BLaER1 treated with 17β-estradiol and CSF1 and Interleukin-3, amounts not matched to agents 10 nM and 100 nM (cell line): ENCODE data around the gene PTPRD.
"Not testable (repeated sequence)": the region's sequence is repeated elsewhere in the genome, so short reads cannot be mapped to it uniquely, and the experiment has no call there.

Experiments used
- H3K27ac ChIP-seq, 11 experiments: shearing (Covaris generic); formaldehyde crosslinking; 2 replicates each; pipeline ENCODE4 v1.8.1; 2022
- H3K27me3 ChIP-seq, 11 experiments: shearing (Covaris generic); formaldehyde crosslinking; 2 replicates each; pipeline ENCODE4 v1.8.1; 2022
- H3K36me3 ChIP-seq, 11 experiments: shearing (Covaris generic); formaldehyde crosslinking; 2 replicates each; pipeline ENCODE4 v1.8.1; 2022
- H3K4me1 ChIP-seq, 10 experiments: shearing (Covaris generic); formaldehyde crosslinking; 2 replicates each; pipeline ENCODE4 v1.8.1; 2022
- H3K4me2 ChIP-seq, 11 experiments: shearing (Covaris generic); formaldehyde crosslinking; 2 replicates each; pipeline ENCODE4 v1.8.1; 2022
- H3K4me3 ChIP-seq, 10 experiments: shearing (Covaris generic); formaldehyde crosslinking; 2 replicates each; pipeline ENCODE4 v1.8.1; 2022
- H3K9ac ChIP-seq, 11 experiments: shearing (Covaris generic); formaldehyde crosslinking; 2 replicates each; pipeline ENCODE4 v1.8.1; 2022
- H3K9me3 ChIP-seq, 11 experiments: shearing (Covaris generic); formaldehyde crosslinking; replicated peaks in 1 of 11; 2 replicates each; pipeline ENCODE4 v1.8.1; 2022
- H4K20me1 ChIP-seq, 11 experiments: shearing (Covaris generic); formaldehyde crosslinking; 2 replicates each; pipeline ENCODE4 v1.8.1; 2022
- Cebpa-rat ChIP-seq, 11 experiments: shearing (Covaris generic); IDR thresholded peaks; 2 replicates each; pipeline ENCODE4 v1.8.1; 2022

The PTPRD gene

GRCh38 chr9:10525972-10526371 is 86.8 kb downstream of the PTPRD start:
- no peaks in the 10 kb centered on the region for H3K9me3 ChIP-seq
- H3K27ac ChIP-seq = no peak overlapping the region
- no peak overlapping the region for H3K4me2 ChIP-seq
- H3K4me3 ChIP-seq = no peak overlapping the region
- no peaks in the 10 kb centered on the region for H4K20me1 ChIP-seq
- H3K9ac ChIP-seq = no peak overlapping the region
- no peaks in the 10 kb centered on the region for H3K27me3 ChIP-seq
- no peaks in the 10 kb centered on the region for H3K36me3 ChIP-seq
- TF ChIP-seq Cebpa-rat (IDR thresholded peaks at IDR 0.05) = no peak
- H3K4me1 ChIP-seq = no peaks in the 10 kb centered on the region

GRCh38 chr9:10523164-10523563 is 89.6 kb downstream of the PTPRD start:
- no peaks in the 10 kb centered on the region for H3K9me3 ChIP-seq
- no peaks in the 10 kb centered on the region for H3K36me3 ChIP-seq
- H4K20me1 ChIP-seq = no peaks in the 10 kb centered on the region
- no peaks in the 10 kb centered on the region for H3K27me3 ChIP-seq
- H3K27ac ChIP-seq = no peak overlapping the region
- no peak overlapping the region for H3K4me3 ChIP-seq
- H3K9ac ChIP-seq = no peak overlapping the region
- TF ChIP-seq Cebpa-rat (IDR thresholded peaks at IDR 0.05) = no peak
- no peaks in the 10 kb centered on the region for H3K4me1 ChIP-seq
- H3K4me2 ChIP-seq = no peak overlapping the region

GRCh38 chr9:10512144-10512543 is 100.7 kb downstream of the PTPRD start:
- H3K27ac ChIP-seq = no peak overlapping the region
- H3K9me3 ChIP-seq = peaks cover 0 to 10% (median 7%) of the 10 kb centered on the region in 11 experiments; a peak in 12 of 22 replicates
- no peaks in the 10 kb centered on the region for H4K20me1 ChIP-seq
- no peaks in the 10 kb centered on the region for H3K27me3 ChIP-seq
- H3K4me2 ChIP-seq = no peak overlapping the region
- H3K36me3 ChIP-seq = no peaks in the 10 kb centered on the region
- H3K4me1 ChIP-seq = no peaks in the 10 kb centered on the region
- no peak overlapping the region for H3K9ac ChIP-seq
- H3K4me3 ChIP-seq = no peak overlapping the region
- TF ChIP-seq Cebpa-rat (IDR thresholded peaks at IDR 0.05) = peak in 4 of 11 experiments; percentile 20 to 46 (median 34); a peak in 3 of 22 replicates

- Histone ChIP-seq H3K4me1 (no peaks in the 10 kb centered on the region), H3K4me2 (no peak overlapping the region), H3K27ac (no peak overlapping the region), H3K4me3 (no peak overlapping the region), H4K20me1 (no peaks in the 10 kb centered on the region), H3K27me3 (no peaks in the 10 kb centered on the region), H3K9me3 (no peaks in the 10 kb centered on the region), H3K36me3 (no peaks in the 10 kb centered on the region), H3K9ac (no peak overlapping the region)
- TF ChIP-seq Cebpa-rat (IDR thresholded peaks at IDR 0.05) = no peak
Observed at GRCh38 chr9:10488937-10489336, 123.9 kb downstream of the PTPRD start.

DNA sequence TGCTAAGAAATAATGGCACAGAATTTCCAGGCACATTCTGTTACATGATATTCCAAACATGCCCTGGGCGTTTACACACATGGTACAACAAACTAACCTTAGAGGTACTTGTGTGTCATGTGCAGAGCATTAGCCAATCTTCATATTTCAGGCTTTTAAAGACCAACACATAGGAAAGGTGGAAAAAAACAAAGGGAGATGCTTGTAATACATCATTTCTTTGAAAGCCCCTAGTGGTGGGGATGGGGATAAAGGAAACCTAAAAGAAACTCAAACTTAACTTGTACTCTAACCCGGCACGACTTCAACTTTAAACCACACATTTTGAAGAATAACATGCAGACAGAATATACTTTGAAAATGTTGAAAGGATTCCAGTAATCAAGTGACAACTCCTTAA is 133.6 kb downstream of the PTPRD start:
- Histone ChIP-seq H3K27ac (no peak overlapping the region), H3K9me3 (peaks cover 0 to 8% (median 0%) of the 10 kb centered on the region in 11 experiments; a peak in 3 of 22 replicates), H3K9ac (no peak overlapping the region), H3K36me3 (no peaks in the 10 kb centered on the region), H4K20me1 (no peaks in the 10 kb centered on the region), H3K27me3 (no peaks in the 10 kb centered on the region), H3K4me3 (no peak overlapping the region), H3K4me2 (no peak overlapping the region), H3K4me1 (no peaks in the 10 kb centered on the region)
- no peak for TF ChIP-seq Cebpa-rat (IDR thresholded peaks at IDR 0.05)

DNA sequence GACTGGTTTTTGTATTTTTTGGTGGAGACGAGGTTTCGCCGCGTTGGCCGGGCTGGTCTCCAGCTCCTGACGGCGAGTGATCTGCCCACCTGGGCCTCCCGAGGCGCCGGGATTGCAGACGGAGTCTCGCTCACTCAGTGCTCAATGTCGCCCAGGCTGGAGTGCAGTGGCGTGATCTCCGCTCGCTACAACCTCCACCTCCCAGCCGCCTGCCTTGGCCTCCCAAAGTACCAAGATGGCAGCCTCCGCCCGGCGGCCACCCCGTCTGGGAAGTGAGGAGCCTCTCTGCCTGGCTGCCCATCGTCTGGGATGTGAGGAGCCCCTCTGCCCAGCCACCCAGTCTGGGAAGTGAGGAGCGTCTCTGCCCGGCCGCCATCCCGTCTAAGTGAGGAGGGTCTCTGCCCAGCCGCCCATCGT is 163.6 kb downstream of the PTPRD start:
- H3K36me3 ChIP-seq, H3K27ac ChIP-seq, H4K20me1 ChIP-seq, H3K27me3 ChIP-seq, H3K9me3 ChIP-seq, H3K9ac ChIP-seq, H3K4me3 ChIP-seq, H3K4me2 ChIP-seq, H3K4me1 ChIP-seq: not testable (repeated sequence)

DNA sequence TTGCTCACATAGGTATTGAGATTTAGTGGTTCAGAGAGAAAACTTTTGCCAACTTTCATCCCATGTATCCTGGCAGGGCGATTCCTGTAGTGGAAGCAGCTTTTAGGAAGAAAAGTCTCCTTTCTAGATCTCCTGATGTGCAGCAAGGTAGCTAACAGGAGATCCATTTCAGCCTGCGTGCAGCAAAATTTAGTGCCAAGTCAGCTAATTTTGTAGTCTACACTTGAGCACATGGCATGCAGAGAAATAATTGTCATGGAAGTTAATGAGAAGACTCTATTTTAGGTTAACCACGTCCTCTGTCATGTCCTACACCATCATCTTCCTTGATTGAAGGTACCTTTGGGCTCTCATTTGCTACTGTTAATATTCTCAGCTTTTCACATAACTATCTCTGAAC is 165.8 kb downstream of the PTPRD start:
- no peak overlapping the region for H3K9ac ChIP-seq
- no peak overlapping the region for H3K27ac ChIP-seq
- TF ChIP-seq Cebpa-rat (IDR thresholded peaks at IDR 0.05) = no peak
- no peak overlapping the region for H3K4me2 ChIP-seq
- H4K20me1 ChIP-seq = no peaks in the 10 kb centered on the region
- no peak overlapping the region for H3K4me3 ChIP-seq
- H3K4me1 ChIP-seq = no peaks in the 10 kb centered on the region
- no peaks in the 10 kb centered on the region for H3K27me3 ChIP-seq
- no peaks in the 10 kb centered on the region for H3K36me3 ChIP-seq
- H3K9me3 ChIP-seq = peaks cover 0 to 6% (median 0%) of the 10 kb centered on the region in 11 experiments; a peak in 2 of 22 replicates

- Histone ChIP-seq H3K36me3 (no peaks in the 10 kb centered on the region), H3K4me2 (no peak overlapping the region), H3K4me3 (no peak overlapping the region), H3K27ac (no peak overlapping the region), H3K4me1 (no peaks in the 10 kb centered on the region), H3K9ac (no peak overlapping the region), H3K9me3 (peaks cover 0 to under 1% (median 0%) of the 10 kb centered on the region in 11 experiments; a peak in 1 of 22 replicates), H3K27me3 (no peaks in the 10 kb centered on the region), H4K20me1 (no peaks in the 10 kb centered on the region)
- TF ChIP-seq Cebpa-rat (IDR thresholded peaks at IDR 0.05) = no peak
Observed at GRCh38 chr9:10443868-10444204, 169.0 kb downstream of the PTPRD start.

DNA sequence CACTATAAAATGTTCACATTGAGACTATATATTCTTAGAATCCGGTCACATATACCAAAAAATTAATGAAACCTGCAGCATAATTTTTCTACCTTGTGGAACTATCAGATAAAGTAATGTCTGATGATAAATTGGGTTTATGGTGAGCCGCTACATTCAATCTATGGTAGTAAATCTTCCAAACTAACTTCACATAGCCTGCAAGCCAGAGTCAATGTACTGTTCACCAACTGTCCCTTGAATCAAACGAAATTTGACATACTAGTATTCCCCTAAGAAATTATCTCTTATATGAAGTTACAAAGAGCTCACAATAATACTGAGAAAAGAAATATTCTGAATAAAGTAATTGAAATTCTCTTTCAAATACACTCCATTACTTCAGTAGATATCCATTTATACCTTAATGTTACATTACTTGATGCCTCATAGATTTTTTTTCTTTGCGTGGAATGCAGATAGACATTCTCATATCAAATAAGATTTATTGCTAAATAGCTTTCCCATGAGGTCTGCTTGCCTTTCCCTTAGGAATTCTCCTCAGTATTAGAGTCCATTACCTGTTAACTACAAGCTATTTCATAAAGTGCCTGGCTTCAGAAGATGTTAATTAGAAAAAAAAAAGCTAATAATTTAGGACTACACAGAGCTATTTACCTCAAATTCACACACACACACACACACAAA is 169.5 kb downstream of the PTPRD start:
- Histone ChIP-seq H3K4me3 (no peak overlapping the region), H3K9ac (no peak overlapping the region), H3K4me2 (no peak overlapping the region), H3K27ac (no peak overlapping the region), H3K9me3 (no peaks in the 10 kb centered on the region), H3K36me3 (no peaks in the 10 kb centered on the region), H3K27me3 (no peaks in the 10 kb centered on the region), H3K4me1 (no peaks in the 10 kb centered on the region), H4K20me1 (no peaks in the 10 kb centered on the region)
- no peak for TF ChIP-seq Cebpa-rat (IDR thresholded peaks at IDR 0.05)

- Histone ChIP-seq H3K4me1 (no peaks in the 10 kb centered on the region), H3K9me3 (no peaks in the 10 kb centered on the region), H3K36me3 (no peaks in the 10 kb centered on the region), H3K9ac (no peak overlapping the region), H3K4me3 (no peak overlapping the region), H3K27ac (no peak overlapping the region), H4K20me1 (no peaks in the 10 kb centered on the region), H3K4me2 (no peak overlapping the region), H3K27me3 (no peaks in the 10 kb centered on the region)
- TF ChIP-seq Cebpa-rat (IDR thresholded peaks at IDR 0.05) = no peak
Observed at GRCh38 chr9:10438955-10439354, 173.8 kb downstream of the PTPRD start.
